ENCODE measurements around the gene MTHFSD.

The MTHFSD gene

GRCh38 chr16:86569701-86570447 is 14.8 kb upstream of the MTHFSD start:
- no peak for DNase-seq

- DNase-seq: no peak
Observed at GRCh38 chr16:86568677-86569623, 13.9 kb upstream of the MTHFSD start.

GRCh38 chr16:86567701-86568581 is 12.9 kb upstream of the MTHFSD start:
- no peak for DNase-seq

- DNase-seq: no peak
Observed at GRCh38 chr16:86566966-86567700, 12.1 kb upstream of the MTHFSD start.

- peak; percentile 40 for DNase-seq
Observed at GRCh38 chr16:86566601-86566965, 11.5 kb upstream of the MTHFSD start, which contains the start of gene FOXC2. FOXC2 (plus strand) TSS chr16:86566829; CDS start chr16:86567336, 507 bp downstream.

- DNase-seq: no peak
Observed at GRCh38 chr16:86565644-86566511, 10.8 kb upstream of the MTHFSD start.

GRCh38 chr16:86565181-86565631 is 10.2 kb upstream of the MTHFSD start:
- DNase-seq: no peak

- peak; percentile 90 for DNase-seq
Observed at GRCh38 chr16:86563469-86564345, 8.7 kb upstream of the MTHFSD start.

GRCh38 chr16:86562356-86562755 is 7.3 kb upstream of the MTHFSD start:
- DNase-seq: no peak

GRCh38 chr16:86559802-86560305 is 4.8 kb upstream of the MTHFSD start:
- no peak for DNase-seq

- DNase-seq: no peak
Observed at GRCh38 chr16:86558355-86559193, 3.5 kb upstream of the MTHFSD start.

GRCh38 chr16:86557587-86557986 is 2.6 kb upstream of the MTHFSD start:
- no peak for DNase-seq

- no peak for DNase-seq
Observed at GRCh38 chr16:86556576-86556975, 1.5 kb upstream of the MTHFSD start.

- DNase-seq: no peak
Observed at GRCh38 chr16:86555704-86556075, 655 bp upstream of the MTHFSD start.

- no peak for DNase-seq
Observed at GRCh38 chr16:86554599-86554916, 477 bp downstream of the MTHFSD start.

- DNase-seq: no peak
Observed at GRCh38 chr16:86553356-86553755, 1.7 kb downstream of the MTHFSD start.

- no peak for DNase-seq
Observed at GRCh38 chr16:86550281-86550680, 4.8 kb downstream of the MTHFSD start.

- DNase-seq: no peak
Observed at GRCh38 chr16:86549893-86550190, 5.2 kb downstream of the MTHFSD start.

Data from CD4-positive, alpha-beta T cell treated with Interleukin-10 for 1 hour (primary cell).